ENCODE results near the gene TSPAN9. TPM values are rescaled to one million over a fixed set of nuclear protein-coding genes. Genes with fewer than 3 reads are reported as not detected.

Gene TSPAN9
- polyA plus RNA-seq, 1 of the 3 experiments (the other 2 are of a cell fraction): 34.9 TPM

GRCh38 chr12:3295225-3295624 is 218.0 kb downstream of the TSPAN9 start:
- Histone ChIP-seq H3K4me3 (ENCODE audit: low read depth in 2 of 2, low read length in 1 of 2) (no peak overlapping the region), H3K9ac (no peak overlapping the region), H3K36me3 (replicated peaks in 1 of 2; ENCODE audit: control insufficient read depth in 1 of 2, insufficient read depth in 2 of 2, low read length in 1 of 2) (no peaks in the 10 kb centered on the region), H3K9me3 (no peaks in the 10 kb centered on the region), H3K4me2 (no peak overlapping the region), H3K27ac (ENCODE audit: low read depth in 2 of 2, low read length in 1 of 2) (no peak overlapping the region), H3K4me1 (ENCODE audit: control insufficient read depth in 1 of 2, insufficient read depth in 2 of 2, low read depth in 1 of 2, low read length in 1 of 2) (peaks cover under 1 to 36% of the 10 kb centered on the region in 2 experiments; a peak in 3 of 4 replicates), H2AFZ (ENCODE audit: low read depth) (no peak overlapping the region), H3F3A (replicated peaks; ENCODE audit: insufficient read depth) (peaks cover under 1% of the 10 kb centered on the region), H4K20me1 (ENCODE audit: insufficient read depth) (no peaks in the 10 kb centered on the region), H3K9me2 (no peaks in the 10 kb centered on the region), H3K27me3 (ENCODE audit: insufficient read depth) (no peaks in the 10 kb centered on the region), H3K79me2 (ENCODE audit: insufficient read depth) (no peaks in the 10 kb centered on the region)
- whole genome bisulfite sequencing (ENCODE audit: low lambda C conversion rate): 97% methylated on average over 7 of the region's 8 CpGs
- ChIA-PET POLR2A (no interaction called here), CTCF (interaction anchor here (1.3 to 14.0 kb wide), 8 partner anchors 9 to 512 kb away, joined by 5 to 231 read pairs (median 26); no protein-coding TSS in a partner anchor)
- TF ChIP-seq MXI1 (IDR thresholded peaks at IDR 0.05; ENCODE audit: low read depth, low read length): no peak
- no peak for TF ChIP-seq NRF1 (IDR thresholded peaks at IDR 0.05; ENCODE audit: low read depth, low read length)
- DNase-seq: no peak

- no peak overlapping the region for H2AFZ ChIP-seq (ENCODE audit: low read depth)
- no peak overlapping the region for H3K4me3 ChIP-seq (ENCODE audit: low read depth in 2 of 2, low read length in 1 of 2)
- DNase-seq: no peak
- TF ChIP-seq RXRA (IDR thresholded peaks at IDR 0.05; ENCODE audit: borderline replicate concordance, low read depth) (no peak), GABPA (IDR thresholded peaks at IDR 0.05; ENCODE audit: low read depth) (no peak), REST (IDR thresholded peaks at IDR 0.05; ENCODE audit: low read depth, low read length) (no peak)
- POLR2A ChIA-PET: no interaction called here
- no peaks in the 10 kb centered on the region for H3K27me3 ChIP-seq (ENCODE audit: insufficient read depth)
- CTCF ChIA-PET: interaction anchor here (1.3 to 14.0 kb wide), 8 partner anchors 8 to 511 kb away, joined by 5 to 231 read pairs (median 26); no protein-coding TSS in a partner anchor
- H3K9me3 ChIP-seq: no peaks in the 10 kb centered on the region
- H3K27ac ChIP-seq (ENCODE audit: low read depth in 2 of 2, low read length in 1 of 2): no peak overlapping the region
- 90% methylated on average over 11 of the region's 16 CpGs for WGBS (ENCODE audit: low lambda C conversion rate)
- peaks cover 4 to 42% of the 10 kb centered on the region in 2 experiments; a peak in 3 of 4 replicates for H3K4me1 ChIP-seq (ENCODE audit: control insufficient read depth in 1 of 2, insufficient read depth in 2 of 2, low read depth in 1 of 2, low read length in 1 of 2)
- no peaks in the 10 kb centered on the region for H3K9me2 ChIP-seq
- H3K36me3 ChIP-seq (replicated peaks in 1 of 2; ENCODE audit: control insufficient read depth in 1 of 2, insufficient read depth in 2 of 2, low read length in 1 of 2): no peaks in the 10 kb centered on the region
- H3K9ac ChIP-seq: no peak overlapping the region
- H4K20me1 ChIP-seq (ENCODE audit: insufficient read depth): no peaks in the 10 kb centered on the region
- H3F3A ChIP-seq (replicated peaks; ENCODE audit: insufficient read depth): peaks cover 4% of the 10 kb centered on the region
- H3K79me2 ChIP-seq (ENCODE audit: insufficient read depth): no peaks in the 10 kb centered on the region
- H3K4me2 ChIP-seq: no peak overlapping the region
Measured at GRCh38 chr12:3295646-3296408, 218.6 kb downstream of the TSPAN9 start.

- Histone ChIP-seq H3K27ac (ENCODE audit: low read depth in 2 of 2, low read length in 1 of 2) (no peak overlapping the region), H3K4me3 (ENCODE audit: low read depth in 2 of 2, low read length in 1 of 2) (no peak overlapping the region), H3K4me1 (ENCODE audit: control insufficient read depth in 1 of 2, insufficient read depth in 2 of 2, low read depth in 1 of 2, low read length in 1 of 2) (peaks cover 4 to 42% of the 10 kb centered on the region in 2 experiments; a peak in 3 of 4 replicates), H4K20me1 (ENCODE audit: insufficient read depth) (no peaks in the 10 kb centered on the region), H2AFZ (ENCODE audit: low read depth) (no peak overlapping the region), H3K36me3 (replicated peaks in 1 of 2; ENCODE audit: control insufficient read depth in 1 of 2, insufficient read depth in 2 of 2, low read length in 1 of 2) (no peaks in the 10 kb centered on the region), H3K9ac (no peak overlapping the region), H3K4me2 (no peak overlapping the region), H3F3A (replicated peaks; ENCODE audit: insufficient read depth) (peaks cover 4% of the 10 kb centered on the region), H3K27me3 (ENCODE audit: insufficient read depth) (no peaks in the 10 kb centered on the region), H3K9me3 (no peaks in the 10 kb centered on the region), H3K79me2 (ENCODE audit: insufficient read depth) (no peaks in the 10 kb centered on the region), H3K9me2 (no peaks in the 10 kb centered on the region)
- WGBS (ENCODE audit: low lambda C conversion rate): 92% methylated on average over 5 of the region's 6 CpGs
- ChIA-PET POLR2A (no interaction called here), CTCF (interaction anchor here (1.3 to 14.0 kb wide), 6 partner anchors 10 to 511 kb away, joined by 6 to 231 read pairs (median 118); no protein-coding TSS in a partner anchor)
- DNase-seq: no peak
- TF ChIP-seq USF2 (IDR thresholded peaks at IDR 0.05; ENCODE audit: borderline replicate concordance, low read depth, low read length) (no peak), TEAD4 (IDR thresholded peaks at IDR 0.05; ENCODE audit: borderline replicate concordance, insufficient read depth) (no peak), RXRA (IDR thresholded peaks at IDR 0.05; ENCODE audit: borderline replicate concordance, low read depth) (no peak), RCOR1 (IDR thresholded peaks at IDR 0.05; ENCODE audit: low read length) (no peak), MAX (IDR thresholded peaks at IDR 0.05; ENCODE audit: low read depth) (no peak), FOXJ3 (CRISPR knock-in tag; IDR thresholded peaks at IDR 0.05) (no peak), EP300 (IDR thresholded peaks at IDR 0.05; ENCODE audit: borderline replicate concordance in 1 of 2, low read depth in 1 of 2, low read length in 1 of 2) (no peak), REST (IDR thresholded peaks at IDR 0.05; ENCODE audit: low read depth, low read length) (no peak)
Measured at GRCh38 chr12:3296409-3296701, 219.2 kb downstream of the TSPAN9 start.

Data from SK-N-SH (cell line).